OCI-LY7 (cell line): ENCODE data around the gene PCDHA9. TPM values are rescaled to one million over a fixed set of nuclear protein-coding genes. Genes with fewer than 3 reads are reported as not detected.

ENCODE experiments used
- BruUV-seq: library from RNA; stranded (reverse); fragments of 400-500 nt; replicated peaks from 2 replicates; lab custom pipeline; 2021; lab: Mats Ljungman, UMichigan
- CTCF ChIA-PET: fragments of 300-600 bp; sonication (Branson Sonifier 250); formaldehyde crosslinking; loops from one replicate; lab custom pipeline; 2022; ENCODE audit warnings: antibody characterized with exemption; ENCODE audit not compliant: unreplicated experiment; lab: Charles Lee
- POLR2A ChIA-PET: fragments of 300-600 bp; sonication (Branson Sonifier 250); formaldehyde crosslinking; loops from one replicate; lab custom pipeline; 2022; ENCODE audit warnings: antibody characterized with exemption; lab: Charles Lee
- DNase-seq: peaks from one replicate; pipeline ENCODE4 v3.0.0-alpha.2; 2015; ENCODE audit warnings: low spot score
- H2AFZ ChIP-seq: fragments of 200-600 bp; sonication (generic), shearing (Covaris generic); 2 replicates; pipeline ENCODE4 v1.6.1; 2014; ENCODE audit warnings: mild to moderate bottlenecking, antibody characterized with exemption, low read length, moderate library complexity
- H3K27ac ChIP-seq: fragments of 200-600 bp; sonication (generic); 2 replicates; pipeline ENCODE4 v1.5.1; 2014; ENCODE audit warnings: mixed run types, low read depth, mild to moderate bottlenecking, moderate library complexity, low read length, inconsistent platforms; ENCODE audit not compliant: poor library complexity, severe bottlenecking
- H3K36me3 ChIP-seq: fragments of 200-600 bp; sonication (generic); 2 replicates; pipeline ENCODE4 v1.6.1; 2014; ENCODE audit warnings: mild to moderate bottlenecking, antibody characterized with exemption, low read length, moderate library complexity, mixed read lengths; ENCODE audit not compliant: insufficient read depth
- H3K4me1 ChIP-seq: fragments of 200-600 bp; sonication (generic); 2 replicates; pipeline ENCODE4 v1.5.1; 2014; ENCODE audit warnings: mild to moderate bottlenecking, low read length; ENCODE audit not compliant: insufficient read depth, poor library complexity, severe bottlenecking
- H3K4me2 ChIP-seq: fragments of 200-600 bp; sonication (generic); 2 replicates; pipeline ENCODE4 v1.6.1; 2014; ENCODE audit warnings: mild to moderate bottlenecking, low read length
- H3K4me3 ChIP-seq: fragments of 200-600 bp; sonication (generic); 2 replicates; pipeline ENCODE4 v1.5.1; 2014; ENCODE audit warnings: mild to moderate bottlenecking, low read depth, low read length; ENCODE audit not compliant: poor library complexity, severe bottlenecking
- H3K79me2 ChIP-seq: fragments of 200-600 bp; sonication (generic); 2 replicates; pipeline ENCODE4 v1.6.1; 2016; ENCODE audit warnings: low read depth, mild to moderate bottlenecking, low read length, moderate library complexity, mixed read lengths; ENCODE audit not compliant: insufficient read depth
- H3K9me2 ChIP-seq: fragments of 200-600 bp; sonication (generic); 2 replicates; pipeline ENCODE4 v1.6.1; 2016; ENCODE audit warnings: mild to moderate bottlenecking, low read length, mixed read lengths; ENCODE audit not compliant: insufficient read depth
- H3K9me3 ChIP-seq: fragments of 200-600 bp; sonication (generic); 2 replicates; pipeline ENCODE4 v1.6.1; 2014; ENCODE audit warnings: mild to moderate bottlenecking, mixed run types, low read length, mixed read lengths
- H4K20me1 ChIP-seq: fragments of 200-600 bp; sonication (generic); 2 replicates; pipeline ENCODE4 v1.6.1; 2014; ENCODE audit warnings: mild to moderate bottlenecking, antibody characterized with exemption, low read length, moderate library complexity, mixed read lengths; ENCODE audit not compliant: insufficient read depth
- EZH2phosphoT487 ChIP-seq: fragments of 200-600 bp; sonication (generic); IDR thresholded peaks from 2 replicates; pipeline ENCODE4 v1.6.1; 2018; ENCODE audit warnings: low read depth, borderline replicate concordance, mild to moderate bottlenecking, mixed run types, antibody characterized with exemption, low read length, moderate library complexity, mixed read lengths
- intact Hi-C: fragments of 100-400 bp; cut with micrococcal nuclease; formaldehyde crosslinking; loops from one replicate; pipeline ENCODE4 v1.10.0; 2022; ENCODE audit not compliant: unreplicated experiment
- total RNA-seq, 2 experiments: library from RNA; depleted of rRNA in 1 of 2; stranded (reverse); fragments of >200 nt in 1 of 2; shearing (Covaris generic) in 1 of 2; gene quantifications; 2 replicates each; pipeline ENCODE4 v1.2.3, GENCODE V29; 2014 to 2022
- TF ChIP-seq, protein P1 (sequence below): fragments of 200-600 bp; sonication (generic); conservative IDR thresholded peaks from 2 replicates; pipeline ENCODE4 v1.5.1; 2014; ENCODE audit warnings: mild to moderate bottlenecking, antibody characterized with exemption, low read length, moderate library complexity, mixed read lengths

Gene PCDHA9
- total RNA-seq, 2 experiments from 2014 or later, result not detected

DNA sequence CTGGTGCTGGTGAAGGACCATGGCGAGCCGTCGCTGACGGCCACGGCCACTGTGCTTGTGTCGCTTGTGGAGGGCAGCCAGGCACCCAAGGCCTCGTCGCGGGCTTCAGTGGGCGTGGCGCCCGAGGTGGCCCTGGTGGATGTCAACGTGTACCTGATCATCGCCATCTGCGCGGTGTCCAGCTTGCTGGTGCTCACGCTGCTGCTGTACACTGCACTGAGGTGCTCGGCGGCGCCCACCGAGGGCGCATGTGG, 9.7 kb downstream of the PCDHA9 start:
- Histone ChIP-seq H3K9me3 (no peaks in the 10 kb centered on the region), H3K79me2 (no peaks in the 10 kb centered on the region), H2AFZ (no peak overlapping the region), H4K20me1 (no peaks in the 10 kb centered on the region), H3K4me2 (no peak overlapping the region), H3K4me1 (no peaks in the 10 kb centered on the region), H3K27ac (no peak overlapping the region), H3K36me3 (no peaks in the 10 kb centered on the region), H3K9me2 (no peaks in the 10 kb centered on the region), H3K4me3 (no peak overlapping the region)
- DNase-seq, result no peak
- TF ChIP-seq EZH2phosphoT487, result no peak
- TF ChIP-seq, protein P1, sequence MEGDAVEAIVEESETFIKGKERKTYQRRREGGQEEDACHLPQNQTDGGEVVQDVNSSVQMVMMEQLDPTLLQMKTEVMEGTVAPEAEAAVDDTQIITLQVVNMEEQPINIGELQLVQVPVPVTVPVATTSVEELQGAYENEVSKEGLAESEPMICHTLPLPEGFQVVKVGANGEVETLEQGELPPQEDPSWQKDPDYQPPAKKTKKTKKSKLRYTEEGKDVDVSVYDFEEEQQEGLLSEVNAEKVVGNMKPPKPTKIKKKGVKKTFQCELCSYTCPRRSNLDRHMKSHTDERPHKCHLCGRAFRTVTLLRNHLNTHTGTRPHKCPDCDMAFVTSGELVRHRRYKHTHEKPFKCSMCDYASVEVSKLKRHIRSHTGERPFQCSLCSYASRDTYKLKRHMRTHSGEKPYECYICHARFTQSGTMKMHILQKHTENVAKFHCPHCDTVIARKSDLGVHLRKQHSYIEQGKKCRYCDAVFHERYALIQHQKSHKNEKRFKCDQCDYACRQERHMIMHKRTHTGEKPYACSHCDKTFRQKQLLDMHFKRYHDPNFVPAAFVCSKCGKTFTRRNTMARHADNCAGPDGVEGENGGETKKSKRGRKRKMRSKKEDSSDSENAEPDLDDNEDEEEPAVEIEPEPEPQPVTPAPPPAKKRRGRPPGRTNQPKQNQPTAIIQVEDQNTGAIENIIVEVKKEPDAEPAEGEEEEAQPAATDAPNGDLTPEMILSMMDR, result no peak
- CTCF ChIA-PET, result no interaction called here
- no TSS peak for BruUV-seq
- POLR2A ChIA-PET, result no interaction called here
- intact Hi-C loops, result no loop called here

GRCh38 chr5:140862441-140863295, 14.5 kb downstream of the PCDHA9 start:
- no peaks in the 10 kb centered on the region for H3K36me3 ChIP-seq
- no peaks in the 10 kb centered on the region for H3K79me2 ChIP-seq
- H3K27ac ChIP-seq, result no peak overlapping the region
- POLR2A ChIA-PET, result no interaction called here
- H3K4me3 ChIP-seq, result no peak overlapping the region
- no peak for DNase-seq
- intact Hi-C loops, result no loop called here
- CTCF ChIA-PET, result no interaction called here
- no peaks in the 10 kb centered on the region for H3K4me1 ChIP-seq
- H4K20me1 ChIP-seq, result no peaks in the 10 kb centered on the region
- H3K9me2 ChIP-seq, result no peaks in the 10 kb centered on the region
- no TSS peak for BruUV-seq
- no peak overlapping the region for H3K4me2 ChIP-seq
- no peak overlapping the region for H2AFZ ChIP-seq
- TF ChIP-seq, protein P1, result no peak
- TF ChIP-seq EZH2phosphoT487, result no peak
- H3K9me3 ChIP-seq, result no peaks in the 10 kb centered on the region

DNA sequence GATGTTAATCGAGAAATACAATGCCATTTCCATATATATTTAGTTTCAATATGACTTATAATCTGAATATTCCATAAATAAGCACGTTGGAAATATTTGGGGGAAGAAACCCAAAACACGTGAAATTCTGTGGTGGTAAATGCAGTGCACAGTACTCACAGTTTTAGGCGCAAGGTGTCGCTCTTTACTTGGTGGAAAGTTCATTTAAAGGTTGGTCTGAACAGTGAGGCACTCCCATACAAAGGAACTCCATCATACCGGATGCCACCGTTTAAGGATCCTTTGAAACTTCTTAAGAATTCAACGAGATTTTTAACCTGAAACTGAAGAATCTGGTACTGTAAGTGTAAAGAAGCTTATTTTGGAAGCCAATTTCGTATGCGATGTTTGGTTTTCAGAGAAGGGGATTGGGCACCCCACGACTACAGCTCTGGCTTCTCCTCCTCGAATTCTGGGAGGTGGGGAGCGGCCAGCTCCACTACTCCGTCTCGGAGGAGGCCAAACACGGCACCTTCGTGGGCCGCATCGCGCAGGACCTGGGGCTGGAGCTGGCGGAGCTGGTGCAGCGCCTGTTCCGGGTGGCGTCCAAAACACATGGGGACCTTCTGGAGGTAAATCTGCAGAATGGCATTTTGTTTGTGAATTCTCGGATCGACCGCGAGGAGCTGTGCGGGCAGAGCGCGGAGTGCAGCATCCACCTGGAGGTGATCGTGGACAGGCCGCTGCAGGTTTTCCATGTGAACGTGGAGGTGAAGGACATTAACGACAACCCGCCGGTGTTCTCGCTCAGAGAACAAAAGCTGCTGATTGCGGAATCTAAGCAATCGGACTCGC, 20.8 kb downstream of the PCDHA9 start, which contains the start of gene PCDHA11:
Gene PCDHA11, plus strand, starts transcription at position 237 of the 834 bp plus-strand sequence. Its CDS starts 147 bp downstream, at position 384.
- Histone ChIP-seq H3K4me3 (no peak within 1 kb of the TSS), H3K27ac (no peak within 1 kb of the TSS), H4K20me1 (no peaks in the 10 kb centered on the region), H3K9me2 (no peaks in the 10 kb centered on the region), H3K4me2 (no peak within 1 kb of the TSS), H3K36me3 (no peaks in the 10 kb centered on the region), H2AFZ (no peak within 1 kb of the TSS), H3K79me2 (no peaks in the 10 kb centered on the region), H3K4me1 (no peaks in the 10 kb centered on the region), H3K9me3 (no peaks in the 10 kb centered on the region)
- intact Hi-C loops, result no loop called here
- no peak for DNase-seq
- TF ChIP-seq, protein P1, result no peak
- TF ChIP-seq EZH2phosphoT487, result no peak
- ChIA-PET CTCF (no interaction called here), POLR2A (no interaction called here)
- BruUV-seq, result no TSS peak
